GM08714 (cell line): ENCODE data around the gene TMEM60.
"Not testable (repeated sequence)": the region's sequence is repeated elsewhere in the genome, so short reads cannot be mapped to it uniquely, and the experiment has no call there.

Source experiments
- H3K4me3 ChIP-seq: fragments of 200-500 bp; sonication (Bioruptor generic); 2 replicates; pipeline ENCODE4 v1.5.1; 2014; ENCODE audit warnings: mild to moderate bottlenecking, low read length, inconsistent platforms
- ZNF274 ChIP-seq: IDR thresholded peaks from 2 replicates; pipeline ENCODE4 v1.6.1; 2012; ENCODE audit warnings: mild to moderate bottlenecking, low read depth, low read length

The TMEM60 gene

GRCh38 chr7:77798394-77799077, at the start of gene TMEM60, which contains the start of gene PHTF2:
Gene TMEM60, minus strand, starts transcription at chr7:77798434. Its CDS starts 4,061 bp downstream, at chr7:77794373.
Gene PHTF2, plus strand, starts transcription at chr7:77798773.
- H3K4me3 ChIP-seq, result peak within 1 kb of the TSS; percentile 89
- no peak for TF ChIP-seq ZNF274

GRCh38 chr7:77846317-77847092, 48.3 kb upstream of the TMEM60 start:
- no peak overlapping the region for H3K4me3 ChIP-seq
- TF ChIP-seq ZNF274, result no peak

- H3K4me3 ChIP-seq, result no peak overlapping the region
- no peak for TF ChIP-seq ZNF274
Measured at GRCh38 chr7:77843194-77843593, 45.0 kb upstream of the TMEM60 start.

GRCh38 chr7:77839919-77840318, 41.7 kb upstream of the TMEM60 start:
- TF ChIP-seq ZNF274, result no peak
- H3K4me3 ChIP-seq, result no peak overlapping the region

GRCh38 chr7:77838929-77839491, 40.8 kb upstream of the TMEM60 start:
- H3K4me3 ChIP-seq, result no peak overlapping the region
- no peak for TF ChIP-seq ZNF274

- no peak overlapping the region for H3K4me3 ChIP-seq
- no peak for TF ChIP-seq ZNF274
Measured at GRCh38 chr7:77837966-77838365, 39.7 kb upstream of the TMEM60 start.

- TF ChIP-seq ZNF274, result no peak
- no peak overlapping the region for H3K4me3 ChIP-seq
Measured at GRCh38 chr7:77837275-77837674, 39.0 kb upstream of the TMEM60 start.

- H3K4me3 ChIP-seq, result not testable (repeated sequence)
Measured at GRCh38 chr7:77836425-77836824, 38.2 kb upstream of the TMEM60 start.

GRCh38 chr7:77833136-77833535, 34.9 kb upstream of the TMEM60 start:
- no peak for TF ChIP-seq ZNF274

GRCh38 chr7:77831953-77832352, 33.7 kb upstream of the TMEM60 start:
- TF ChIP-seq ZNF274, result no peak
- no peak overlapping the region for H3K4me3 ChIP-seq

More at GRCh38 chr7:77833136-77833535, 34.9 kb upstream of the TMEM60 start:
- H3K4me3 ChIP-seq, result no peak overlapping the region

- H3K4me3 ChIP-seq, result no peak overlapping the region
- TF ChIP-seq ZNF274, result no peak
Measured at GRCh38 chr7:77831481-77831880, 33.2 kb upstream of the TMEM60 start.

- no peak overlapping the region for H3K4me3 ChIP-seq
- TF ChIP-seq ZNF274, result no peak
Measured at GRCh38 chr7:77830649-77831355, 32.6 kb upstream of the TMEM60 start.

GRCh38 chr7:77827999-77828398, 29.8 kb upstream of the TMEM60 start:
- TF ChIP-seq ZNF274, result no peak
- H3K4me3 ChIP-seq, result no peak overlapping the region

- TF ChIP-seq ZNF274, result no peak
- H3K4me3 ChIP-seq, result no peak overlapping the region
Measured at GRCh38 chr7:77826300-77826699, 28.1 kb upstream of the TMEM60 start.
